ENCODE measurements around the gene HINT3. TPM values are rescaled to one million over a fixed set of nuclear protein-coding genes. Genes with fewer than 3 reads are reported as not detected.
A peak's percentile ranks its signal among the peaks of the same experiment; 100 is the strongest.

HINT3 gene
- total and polyA plus RNA-seq, 4 donors: 15.6 to 37.4 (median 18.1) TPM

GRCh38 chr6:125983246-125983945, 26.8 kb downstream of the HINT3 start:
- no peaks in the 10 kb centered on the region for H3K9me3 ChIP-seq (ENCODE audit: control insufficient read depth, low read length)
- no peak for ATAC-seq (ENCODE audit: low FRiP score)
- H3K27ac ChIP-seq (ENCODE audit: low read depth in 1 of 2, low read length in 2 of 2): no peak overlapping the region
- intact Hi-C loops (cut with DNase I): no loop called here
- peaks cover 0 to 5% of the 10 kb centered on the region in 2 donors for H3K4me1 ChIP-seq (ENCODE audit: control insufficient read depth in 1 of 2, insufficient read depth in 2 of 2, low read length in 2 of 2)
- DNase-seq: no peak
- no peaks in the 10 kb centered on the region for H3K27me3 ChIP-seq (ENCODE audit: control insufficient read depth in 1 of 2, insufficient read depth in 2 of 2, low read length in 1 of 2)
- WGBS, 2 donors: 60 to 74% methylated on average over 4 of the region's 4 CpGs
- H3K36me3 ChIP-seq (ENCODE audit: control insufficient read depth in 1 of 2, insufficient read depth in 2 of 2, low read length in 1 of 2): no peaks in the 10 kb centered on the region
- no peak overlapping the region for H3K4me3 ChIP-seq (ENCODE audit: low read length in 2 of 2)

- H3K4me1 ChIP-seq (ENCODE audit: control insufficient read depth in 1 of 2, insufficient read depth in 2 of 2, low read length in 2 of 2): peaks cover 2 to 5% of the 10 kb centered on the region in 2 donors
- ATAC-seq (ENCODE audit: low FRiP score) (no peak), DNase-seq (no peak)
- intact Hi-C loops (cut with DNase I): no loop called here
- H3K9me3 ChIP-seq (ENCODE audit: control insufficient read depth, low read length): no peaks in the 10 kb centered on the region
- no peaks in the 10 kb centered on the region for H3K36me3 ChIP-seq (ENCODE audit: control insufficient read depth in 1 of 2, insufficient read depth in 2 of 2, low read length in 1 of 2)
- no peak overlapping the region for H3K4me3 ChIP-seq (ENCODE audit: low read length in 2 of 2)
- 85 to 86% methylated on average over 2 of the region's 2 CpGs for WGBS, 2 donors
- H3K27me3 ChIP-seq (ENCODE audit: control insufficient read depth in 1 of 2, insufficient read depth in 2 of 2, low read length in 1 of 2): no peaks in the 10 kb centered on the region
- H3K27ac ChIP-seq (ENCODE audit: low read depth in 1 of 2, low read length in 2 of 2): no peak overlapping the region
These were observed 27.7 kb downstream of the HINT3 start for GRCh38 chr6:125984311-125984710.

- Histone ChIP-seq H3K27me3 (ENCODE audit: control insufficient read depth in 1 of 2, insufficient read depth in 2 of 2, low read length in 1 of 2) (no peaks in the 10 kb centered on the region), H3K4me3 (ENCODE audit: low read length in 2 of 2) (peak overlapping the region in 1 of 2 donors; percentile 92), H3K36me3 (ENCODE audit: control insufficient read depth in 1 of 2, insufficient read depth in 2 of 2, low read length in 1 of 2) (no peaks in the 10 kb centered on the region), H3K27ac (ENCODE audit: low read depth in 1 of 2, low read length in 2 of 2) (no peak overlapping the region), H3K4me1 (ENCODE audit: control insufficient read depth in 1 of 2, insufficient read depth in 2 of 2, low read length in 2 of 2) (peaks cover 4 to 5% of the 10 kb centered on the region in 2 donors), H3K9me3 (ENCODE audit: control insufficient read depth, low read length) (no peaks in the 10 kb centered on the region)
- DNase-seq (no peak), ATAC-seq (ENCODE audit: low FRiP score) (no peak)
- WGBS, 2 donors: 77 to 78% methylated on average over 4 of the region's 4 CpGs
- intact Hi-C loops (cut with DNase I): no loop called here
These were observed 29.0 kb downstream of the HINT3 start for GRCh38 chr6:125985522-125985921.

GRCh38 chr6:125985979-125986300, 29.4 kb downstream of the HINT3 start:
- WGBS, 2 donors: 2 to 3% methylated on average over 3 of the region's 3 CpGs
- Histone ChIP-seq H3K27ac (ENCODE audit: low read depth in 1 of 2, low read length in 2 of 2) (peak overlapping the region in 1 of 2 donors; percentile 18), H3K36me3 (ENCODE audit: control insufficient read depth in 1 of 2, insufficient read depth in 2 of 2, low read length in 1 of 2) (no peaks in the 10 kb centered on the region), H3K9me3 (ENCODE audit: control insufficient read depth, low read length) (no peaks in the 10 kb centered on the region), H3K27me3 (ENCODE audit: control insufficient read depth in 1 of 2, insufficient read depth in 2 of 2, low read length in 1 of 2) (no peaks in the 10 kb centered on the region), H3K4me1 (ENCODE audit: control insufficient read depth in 1 of 2, insufficient read depth in 2 of 2, low read length in 2 of 2) (peaks cover 4 to 5% of the 10 kb centered on the region in 2 donors), H3K4me3 (ENCODE audit: low read length in 2 of 2) (peak overlapping the region; percentile 51 to 92)
- no peak for DNase-seq
- intact Hi-C loops (cut with DNase I): no loop called here
- ATAC-seq (ENCODE audit: low FRiP score): no peak

- Histone ChIP-seq H3K27me3 (ENCODE audit: control insufficient read depth in 1 of 2, insufficient read depth in 2 of 2, low read length in 1 of 2) (no peaks in the 10 kb centered on the region), H3K9me3 (ENCODE audit: control insufficient read depth, low read length) (no peaks in the 10 kb centered on the region), H3K36me3 (ENCODE audit: control insufficient read depth in 1 of 2, insufficient read depth in 2 of 2, low read length in 1 of 2) (no peaks in the 10 kb centered on the region), H3K4me1 (ENCODE audit: control insufficient read depth in 1 of 2, insufficient read depth in 2 of 2, low read length in 2 of 2) (peaks cover 4 to 5% of the 10 kb centered on the region in 2 donors), H3K4me3 (ENCODE audit: low read length in 2 of 2) (peak within 1 kb of the TSS; percentile 51 to 92), H3K27ac (ENCODE audit: low read depth in 1 of 2, low read length in 2 of 2) (peak within 1 kb of the TSS; percentile 2 to 18)
- WGBS, 2 donors: 0% methylated on average over 52 of the region's 52 CpGs
- ATAC-seq (ENCODE audit: low FRiP score): peak; percentile 96
- intact Hi-C loops (cut with DNase I): no loop called here
- DNase-seq: peak; percentile 91 to 95
These were observed 29.9 kb downstream of the HINT3 start, which contains the start of gene TRMT11 for GRCh38 chr6:125986301-125987025. TRMT11 (plus strand) TSS chr6:125986540; CDS start chr6:125986551, 11 bp downstream.

- Histone ChIP-seq H3K4me1 (ENCODE audit: control insufficient read depth in 1 of 2, insufficient read depth in 2 of 2, low read length in 2 of 2) (peaks cover 4 to 5% of the 10 kb centered on the region in 2 donors), H3K27ac (ENCODE audit: low read depth in 1 of 2, low read length in 2 of 2) (peak overlapping the region; percentile 2 to 18), H3K4me3 (ENCODE audit: low read length in 2 of 2) (peak overlapping the region; percentile 51 to 92), H3K36me3 (ENCODE audit: control insufficient read depth in 1 of 2, insufficient read depth in 2 of 2, low read length in 1 of 2) (no peaks in the 10 kb centered on the region), H3K27me3 (ENCODE audit: control insufficient read depth in 1 of 2, insufficient read depth in 2 of 2, low read length in 1 of 2) (no peaks in the 10 kb centered on the region), H3K9me3 (ENCODE audit: control insufficient read depth, low read length) (no peaks in the 10 kb centered on the region)
- intact Hi-C loops (cut with DNase I): no loop called here
- DNase-seq (no peak), ATAC-seq (ENCODE audit: low FRiP score) (no peak)
- 15 to 18% methylated on average over 10 of the region's 10 CpGs for WGBS, 2 donors
These were observed 30.6 kb downstream of the HINT3 start for GRCh38 chr6:125987026-125987617.

- intact Hi-C loops (cut with DNase I): no loop called here
- Histone ChIP-seq H3K27me3 (ENCODE audit: control insufficient read depth in 1 of 2, insufficient read depth in 2 of 2, low read length in 1 of 2) (no peaks in the 10 kb centered on the region), H3K36me3 (ENCODE audit: control insufficient read depth in 1 of 2, insufficient read depth in 2 of 2, low read length in 1 of 2) (no peaks in the 10 kb centered on the region), H3K4me1 (ENCODE audit: control insufficient read depth in 1 of 2, insufficient read depth in 2 of 2, low read length in 2 of 2) (peaks cover 4 to 5% of the 10 kb centered on the region in 2 donors), H3K27ac (ENCODE audit: low read depth in 1 of 2, low read length in 2 of 2) (no peak overlapping the region), H3K4me3 (ENCODE audit: low read length in 2 of 2) (no peak overlapping the region), H3K9me3 (ENCODE audit: control insufficient read depth, low read length) (no peaks in the 10 kb centered on the region)
- ATAC-seq (ENCODE audit: low FRiP score) (no peak), DNase-seq (no peak)
These were observed 31.7 kb downstream of the HINT3 start for GRCh38 chr6:125988280-125988679.

- WGBS, 2 donors: 55 to 61% methylated on average over 3 of the region's 3 CpGs
- Histone ChIP-seq H3K4me1 (ENCODE audit: control insufficient read depth in 1 of 2, insufficient read depth in 2 of 2, low read length in 2 of 2) (peaks cover 4 to 5% of the 10 kb centered on the region in 2 donors), H3K4me3 (ENCODE audit: low read length in 2 of 2) (no peak overlapping the region), H3K36me3 (ENCODE audit: control insufficient read depth in 1 of 2, insufficient read depth in 2 of 2, low read length in 1 of 2) (no peaks in the 10 kb centered on the region), H3K27ac (ENCODE audit: low read depth in 1 of 2, low read length in 2 of 2) (no peak overlapping the region), H3K9me3 (ENCODE audit: control insufficient read depth, low read length) (no peaks in the 10 kb centered on the region), H3K27me3 (ENCODE audit: control insufficient read depth in 1 of 2, insufficient read depth in 2 of 2, low read length in 1 of 2) (no peaks in the 10 kb centered on the region)
- intact Hi-C loops (cut with DNase I): no loop called here
- ATAC-seq (ENCODE audit: low FRiP score) (no peak), DNase-seq (no peak)
These were observed 33.1 kb downstream of the HINT3 start for GRCh38 chr6:125989631-125990030.

All from aorta (tissue), 5 donors.